ENCODE results near the gene ADAMTS13. TPM values are rescaled to one million over a fixed set of nuclear protein-coding genes. Genes with fewer than 3 reads are reported as not detected.

Gene ADAMTS13
- polyA plus RNA-seq, 1 donor from 2014 or later, result 13.5 TPM

- TF ChIP-seq POLR2AphosphoS5 (IDR thresholded peaks at IDR 0.05) (no peak), MXI1 (conservative IDR thresholded peaks at IDR 0.05; ENCODE audit: poor library complexity, severe bottlenecking) (no peak), EZH2 (IDR thresholded peaks at IDR 0.05; ENCODE audit: borderline replicate concordance, insufficient read depth, low read length, poor library complexity, severe bottlenecking) (no peak), EP300 (conservative IDR thresholded peaks at IDR 0.05; ENCODE audit: poor library complexity, severe bottlenecking) (no peak), TAF1 (IDR thresholded peaks at IDR 0.05; ENCODE audit: low read depth) (no peak), SMC3 (conservative IDR thresholded peaks at IDR 0.05; ENCODE audit: poor library complexity) (no peak), RAD21 (conservative IDR thresholded peaks at IDR 0.05) (no peak), REST (IDR thresholded peaks at IDR 0.05; ENCODE audit: borderline replicate concordance) (no peak)
- TF ChIP-seq, protein P1, sequence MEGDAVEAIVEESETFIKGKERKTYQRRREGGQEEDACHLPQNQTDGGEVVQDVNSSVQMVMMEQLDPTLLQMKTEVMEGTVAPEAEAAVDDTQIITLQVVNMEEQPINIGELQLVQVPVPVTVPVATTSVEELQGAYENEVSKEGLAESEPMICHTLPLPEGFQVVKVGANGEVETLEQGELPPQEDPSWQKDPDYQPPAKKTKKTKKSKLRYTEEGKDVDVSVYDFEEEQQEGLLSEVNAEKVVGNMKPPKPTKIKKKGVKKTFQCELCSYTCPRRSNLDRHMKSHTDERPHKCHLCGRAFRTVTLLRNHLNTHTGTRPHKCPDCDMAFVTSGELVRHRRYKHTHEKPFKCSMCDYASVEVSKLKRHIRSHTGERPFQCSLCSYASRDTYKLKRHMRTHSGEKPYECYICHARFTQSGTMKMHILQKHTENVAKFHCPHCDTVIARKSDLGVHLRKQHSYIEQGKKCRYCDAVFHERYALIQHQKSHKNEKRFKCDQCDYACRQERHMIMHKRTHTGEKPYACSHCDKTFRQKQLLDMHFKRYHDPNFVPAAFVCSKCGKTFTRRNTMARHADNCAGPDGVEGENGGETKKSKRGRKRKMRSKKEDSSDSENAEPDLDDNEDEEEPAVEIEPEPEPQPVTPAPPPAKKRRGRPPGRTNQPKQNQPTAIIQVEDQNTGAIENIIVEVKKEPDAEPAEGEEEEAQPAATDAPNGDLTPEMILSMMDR (IDR thresholded peaks at IDR 0.05; ENCODE audit: poor library complexity, severe bottlenecking), result no peak
- Histone ChIP-seq H3K9ac (ENCODE audit: low read length) (no peak overlapping the region), H3K4me3 (ENCODE audit: low read length) (no peak overlapping the region), H3K9me3 (ENCODE audit: low read length) (no peaks in the 10 kb centered on the region), H3K27ac (ENCODE audit: low read length) (no peak overlapping the region), H2AFZ (ENCODE audit: low read depth, low read length) (no peak overlapping the region), H3K4me2 (ENCODE audit: low read length) (no peak overlapping the region), H3K79me2 (replicated peaks; ENCODE audit: insufficient read depth, low read length) (peaks cover 18% of the 10 kb centered on the region), H3K27me3 (ENCODE audit: insufficient read depth, low read depth, low read length) (no peaks in the 10 kb centered on the region), H3K36me3 (ENCODE audit: insufficient read depth, low read length) (no peaks in the 10 kb centered on the region), H3F3A (ENCODE audit: insufficient read depth, low read length, poor library complexity, severe bottlenecking) (no peaks in the 10 kb centered on the region), H3K9me2 (ENCODE audit: insufficient read depth, low read length) (no peaks in the 10 kb centered on the region), H4K20me1 (ENCODE audit: insufficient read depth) (no peaks in the 10 kb centered on the region)
Observed at GRCh38 chr9:133420392-133420827, 1.8 kb upstream of the ADAMTS13 start.

DNA sequence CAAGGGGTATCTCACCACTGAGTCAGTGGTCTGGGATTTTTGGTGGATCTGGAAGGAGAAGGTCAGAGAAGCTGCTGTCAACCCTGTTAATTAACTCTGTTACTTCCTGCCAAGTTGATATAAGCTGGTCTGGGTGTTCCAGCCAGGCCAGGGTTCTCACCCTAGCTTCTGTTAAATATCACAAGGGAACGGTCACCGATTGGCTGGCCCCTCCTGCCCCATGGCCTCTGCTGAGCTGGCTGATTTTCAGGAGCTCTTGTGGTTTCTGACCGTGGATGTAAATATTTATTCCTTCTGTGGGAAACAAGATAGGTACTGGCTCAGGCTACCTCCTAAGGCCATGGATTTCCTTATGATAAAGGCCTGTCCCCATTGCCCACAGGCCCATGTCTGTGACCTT, 1.0 kb downstream of the ADAMTS13 start:
- Histone ChIP-seq H3K79me2 (replicated peaks; ENCODE audit: insufficient read depth, low read length) (no peaks in the 10 kb centered on the region), H2AFZ (ENCODE audit: low read depth, low read length) (no peak overlapping the region), H3K27ac (ENCODE audit: low read length) (no peak overlapping the region), H4K20me1 (ENCODE audit: insufficient read depth) (no peaks in the 10 kb centered on the region), H3K4me3 (ENCODE audit: low read length) (no peak overlapping the region), H3K9ac (ENCODE audit: low read length) (no peak overlapping the region), H3K4me2 (ENCODE audit: low read length) (no peak overlapping the region), H3K27me3 (ENCODE audit: insufficient read depth, low read depth, low read length) (peaks cover 9% of the 10 kb centered on the region), H3K36me3 (ENCODE audit: insufficient read depth, low read length) (no peaks in the 10 kb centered on the region), H3K9me3 (ENCODE audit: low read length) (peaks cover 10% of the 10 kb centered on the region), H3F3A (ENCODE audit: insufficient read depth, low read length, poor library complexity, severe bottlenecking) (no peaks in the 10 kb centered on the region), H3K9me2 (ENCODE audit: insufficient read depth, low read length) (no peaks in the 10 kb centered on the region)
- TF ChIP-seq TAF1 (IDR thresholded peaks at IDR 0.05; ENCODE audit: low read depth) (no peak), RAD21 (conservative IDR thresholded peaks at IDR 0.05) (no peak), REST (IDR thresholded peaks at IDR 0.05; ENCODE audit: borderline replicate concordance) (no peak), POLR2AphosphoS5 (IDR thresholded peaks at IDR 0.05) (no peak), MXI1 (conservative IDR thresholded peaks at IDR 0.05; ENCODE audit: poor library complexity, severe bottlenecking) (no peak), SMC3 (conservative IDR thresholded peaks at IDR 0.05; ENCODE audit: poor library complexity) (no peak), EZH2 (IDR thresholded peaks at IDR 0.05; ENCODE audit: borderline replicate concordance, insufficient read depth, low read length, poor library complexity, severe bottlenecking) (no peak), EP300 (conservative IDR thresholded peaks at IDR 0.05; ENCODE audit: poor library complexity, severe bottlenecking) (no peak)
- TF ChIP-seq, protein P1 (IDR thresholded peaks at IDR 0.05; ENCODE audit: poor library complexity, severe bottlenecking), result no peak
